ENCODE measurements around the gene HM13.

DNA sequence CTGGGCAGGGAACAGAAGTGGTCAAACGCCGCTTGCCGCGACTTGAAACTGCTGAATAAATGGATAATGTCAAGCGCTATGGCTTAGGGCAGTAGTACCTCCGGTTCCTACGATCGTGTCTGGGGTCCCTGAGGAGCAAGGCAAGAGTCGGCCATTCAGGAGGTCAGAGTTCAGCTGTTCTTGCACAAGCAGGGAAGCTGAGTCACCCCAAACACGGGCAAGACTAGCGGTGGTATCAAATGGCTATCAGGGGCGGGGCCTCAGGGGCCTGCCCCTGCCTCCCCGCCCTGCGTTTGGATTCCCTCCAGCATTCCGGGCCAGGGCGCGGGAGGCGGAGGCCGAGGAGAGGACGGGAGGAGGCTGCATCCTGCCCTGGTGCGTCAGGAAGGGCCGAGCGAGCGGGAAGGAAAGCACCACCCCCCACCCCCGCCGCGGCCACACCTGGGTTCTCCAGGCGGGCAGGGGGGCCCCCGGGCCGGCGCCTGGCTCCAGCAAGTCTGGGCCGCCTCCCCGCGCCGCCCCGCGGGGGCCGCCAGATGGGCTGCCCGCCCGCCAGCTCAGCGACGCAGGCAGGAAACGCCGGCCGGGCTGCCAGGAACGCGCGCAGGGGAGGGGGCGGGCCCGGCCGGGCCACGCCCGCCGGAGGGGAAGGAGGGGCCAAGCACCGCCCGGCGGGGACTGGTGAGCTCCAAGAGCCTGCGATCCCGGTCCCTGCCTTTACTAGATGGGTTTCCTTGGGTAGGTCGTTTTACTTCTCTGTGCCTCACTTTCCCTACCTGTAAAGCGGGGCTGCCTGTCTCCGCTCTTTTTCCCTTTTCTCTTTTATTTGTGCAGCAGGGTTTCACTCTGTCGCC lies 58.7 kb downstream of the HM13 start:
- peak; percentile 83 to 94 (median 85) for TF ChIP-seq POLR2A (IDR thresholded peaks at IDR 0.05)
- TF ChIP-seq, protein P1, sequence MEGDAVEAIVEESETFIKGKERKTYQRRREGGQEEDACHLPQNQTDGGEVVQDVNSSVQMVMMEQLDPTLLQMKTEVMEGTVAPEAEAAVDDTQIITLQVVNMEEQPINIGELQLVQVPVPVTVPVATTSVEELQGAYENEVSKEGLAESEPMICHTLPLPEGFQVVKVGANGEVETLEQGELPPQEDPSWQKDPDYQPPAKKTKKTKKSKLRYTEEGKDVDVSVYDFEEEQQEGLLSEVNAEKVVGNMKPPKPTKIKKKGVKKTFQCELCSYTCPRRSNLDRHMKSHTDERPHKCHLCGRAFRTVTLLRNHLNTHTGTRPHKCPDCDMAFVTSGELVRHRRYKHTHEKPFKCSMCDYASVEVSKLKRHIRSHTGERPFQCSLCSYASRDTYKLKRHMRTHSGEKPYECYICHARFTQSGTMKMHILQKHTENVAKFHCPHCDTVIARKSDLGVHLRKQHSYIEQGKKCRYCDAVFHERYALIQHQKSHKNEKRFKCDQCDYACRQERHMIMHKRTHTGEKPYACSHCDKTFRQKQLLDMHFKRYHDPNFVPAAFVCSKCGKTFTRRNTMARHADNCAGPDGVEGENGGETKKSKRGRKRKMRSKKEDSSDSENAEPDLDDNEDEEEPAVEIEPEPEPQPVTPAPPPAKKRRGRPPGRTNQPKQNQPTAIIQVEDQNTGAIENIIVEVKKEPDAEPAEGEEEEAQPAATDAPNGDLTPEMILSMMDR (IDR thresholded peaks at IDR 0.05) = peak in 1 of 7 experiments; percentile 17
